ENCODE measurements around the gene ARRDC4. TPM values are rescaled to one million over a fixed set of nuclear protein-coding genes. Genes with fewer than 3 reads are reported as not detected.

The ARRDC4 gene
- total RNA-seq, 1 experiment from 2014 or later = 2.1 TPM

DNA sequence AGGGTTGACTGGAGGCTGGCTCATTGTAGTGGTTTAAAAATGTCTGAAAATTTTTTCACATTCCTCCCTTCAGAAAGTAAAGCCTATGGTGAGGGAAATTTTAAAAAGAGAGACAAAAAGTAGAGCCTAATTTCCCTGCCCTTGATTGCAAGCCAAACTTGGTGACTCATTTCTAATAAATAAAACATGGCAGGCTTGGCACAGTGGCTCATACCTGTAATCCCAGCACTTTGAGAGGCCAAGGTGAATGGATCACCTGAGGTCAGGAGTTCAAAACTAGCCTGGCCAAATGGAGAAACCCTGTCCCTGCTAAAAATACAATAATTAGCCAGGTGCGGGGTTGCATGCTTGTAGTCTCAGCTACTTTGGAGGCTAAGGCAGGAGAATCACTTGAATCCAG, 18.9 kb upstream of the ARRDC4 start:
- POLR2A ChIA-PET (ENCODE audit: low non-redundant PET) = no interaction called here
- no peak overlapping the region for H3K27ac ChIP-seq (ENCODE audit: low read depth, low read length, poor library complexity, severe bottlenecking)
- no peaks in the 10 kb centered on the region for H3K27me3 ChIP-seq (replicated peaks; ENCODE audit: insufficient read depth, low read depth, low read length, poor library complexity)
- BruUV-seq (replicated peaks) = no TSS peak
- TF ChIP-seq, protein P1, sequence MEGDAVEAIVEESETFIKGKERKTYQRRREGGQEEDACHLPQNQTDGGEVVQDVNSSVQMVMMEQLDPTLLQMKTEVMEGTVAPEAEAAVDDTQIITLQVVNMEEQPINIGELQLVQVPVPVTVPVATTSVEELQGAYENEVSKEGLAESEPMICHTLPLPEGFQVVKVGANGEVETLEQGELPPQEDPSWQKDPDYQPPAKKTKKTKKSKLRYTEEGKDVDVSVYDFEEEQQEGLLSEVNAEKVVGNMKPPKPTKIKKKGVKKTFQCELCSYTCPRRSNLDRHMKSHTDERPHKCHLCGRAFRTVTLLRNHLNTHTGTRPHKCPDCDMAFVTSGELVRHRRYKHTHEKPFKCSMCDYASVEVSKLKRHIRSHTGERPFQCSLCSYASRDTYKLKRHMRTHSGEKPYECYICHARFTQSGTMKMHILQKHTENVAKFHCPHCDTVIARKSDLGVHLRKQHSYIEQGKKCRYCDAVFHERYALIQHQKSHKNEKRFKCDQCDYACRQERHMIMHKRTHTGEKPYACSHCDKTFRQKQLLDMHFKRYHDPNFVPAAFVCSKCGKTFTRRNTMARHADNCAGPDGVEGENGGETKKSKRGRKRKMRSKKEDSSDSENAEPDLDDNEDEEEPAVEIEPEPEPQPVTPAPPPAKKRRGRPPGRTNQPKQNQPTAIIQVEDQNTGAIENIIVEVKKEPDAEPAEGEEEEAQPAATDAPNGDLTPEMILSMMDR (conservative IDR thresholded peaks at IDR 0.05; ENCODE audit: low read depth, low read length) = no peak
- TF ChIP-seq EZH2 (IDR thresholded peaks at IDR 0.05; ENCODE audit: borderline replicate concordance, low read depth, low read length, poor library complexity, severe bottlenecking) = no peak
- no peaks in the 10 kb centered on the region for H3K36me3 ChIP-seq (ENCODE audit: insufficient read depth, low read length, poor library complexity, severe bottlenecking)
- no peaks in the 10 kb centered on the region for H3K4me1 ChIP-seq (ENCODE audit: insufficient read depth, low read length, poor library complexity, severe bottlenecking)
- no peaks in the 10 kb centered on the region for H3K9me3 ChIP-seq (ENCODE audit: low read depth, low read length, poor library complexity, severe bottlenecking)
- H3K4me3 ChIP-seq (ENCODE audit: low read depth, low read length, poor library complexity, severe bottlenecking) = no peak overlapping the region
- intact Hi-C loops (cut with micrococcal nuclease; ENCODE audit: unreplicated experiment) = no loop called here
- DNase-seq (ENCODE audit: low spot score) = no peak
- CTCF ChIA-PET = no interaction called here

GRCh38 chr15:97944724-97945123, 15.8 kb upstream of the ARRDC4 start:
- Histone ChIP-seq H3K4me1 (ENCODE audit: insufficient read depth, low read length, poor library complexity, severe bottlenecking) (no peaks in the 10 kb centered on the region), H3K9me3 (ENCODE audit: low read depth, low read length, poor library complexity, severe bottlenecking) (no peaks in the 10 kb centered on the region), H3K27me3 (replicated peaks; ENCODE audit: insufficient read depth, low read depth, low read length, poor library complexity) (peaks cover under 1% of the 10 kb centered on the region), H3K36me3 (ENCODE audit: insufficient read depth, low read length, poor library complexity, severe bottlenecking) (no peaks in the 10 kb centered on the region), H3K4me3 (ENCODE audit: low read depth, low read length, poor library complexity, severe bottlenecking) (no peak overlapping the region), H3K27ac (ENCODE audit: low read depth, low read length, poor library complexity, severe bottlenecking) (no peak overlapping the region)
- ChIA-PET CTCF (interaction anchor here (0.6 kb wide), 1 partner anchor 10 kb away, joined by 6 read pairs; no protein-coding TSS in a partner anchor), POLR2A (ENCODE audit: low non-redundant PET) (no interaction called here)
- TF ChIP-seq EZH2 (IDR thresholded peaks at IDR 0.05; ENCODE audit: borderline replicate concordance, low read depth, low read length, poor library complexity, severe bottlenecking) = no peak
- TF ChIP-seq, protein P1 (conservative IDR thresholded peaks at IDR 0.05; ENCODE audit: low read depth, low read length) = no peak
- no peak for DNase-seq (ENCODE audit: low spot score)
- no TSS peak for BruUV-seq (replicated peaks)
- intact Hi-C loops (cut with micrococcal nuclease; ENCODE audit: unreplicated experiment) = no loop called here

- Histone ChIP-seq H3K4me3 (ENCODE audit: low read depth, low read length, poor library complexity, severe bottlenecking) (no peak overlapping the region), H3K27me3 (replicated peaks; ENCODE audit: insufficient read depth, low read depth, low read length, poor library complexity) (peaks cover 20% of the 10 kb centered on the region), H3K9me3 (ENCODE audit: low read depth, low read length, poor library complexity, severe bottlenecking) (no peaks in the 10 kb centered on the region), H3K36me3 (ENCODE audit: insufficient read depth, low read length, poor library complexity, severe bottlenecking) (no peaks in the 10 kb centered on the region), H3K4me1 (ENCODE audit: insufficient read depth, low read length, poor library complexity, severe bottlenecking) (no peaks in the 10 kb centered on the region), H3K27ac (ENCODE audit: low read depth, low read length, poor library complexity, severe bottlenecking) (no peak overlapping the region)
- BruUV-seq (replicated peaks) = no TSS peak
- CTCF ChIA-PET = no interaction called here
- no peak for TF ChIP-seq EZH2 (IDR thresholded peaks at IDR 0.05; ENCODE audit: borderline replicate concordance, low read depth, low read length, poor library complexity, severe bottlenecking)
- TF ChIP-seq, protein P1 (conservative IDR thresholded peaks at IDR 0.05; ENCODE audit: low read depth, low read length) = no peak
- POLR2A ChIA-PET (ENCODE audit: low non-redundant PET) = no interaction called here
- no peak for DNase-seq (ENCODE audit: low spot score)
- intact Hi-C loops (cut with micrococcal nuclease; ENCODE audit: unreplicated experiment) = no loop called here
Measured at GRCh38 chr15:97947465-97948260, 12.8 kb upstream of the ARRDC4 start.

Measured in A673 (cell line).